ENCODE measurements around the gene ABLIM1.

DNA sequence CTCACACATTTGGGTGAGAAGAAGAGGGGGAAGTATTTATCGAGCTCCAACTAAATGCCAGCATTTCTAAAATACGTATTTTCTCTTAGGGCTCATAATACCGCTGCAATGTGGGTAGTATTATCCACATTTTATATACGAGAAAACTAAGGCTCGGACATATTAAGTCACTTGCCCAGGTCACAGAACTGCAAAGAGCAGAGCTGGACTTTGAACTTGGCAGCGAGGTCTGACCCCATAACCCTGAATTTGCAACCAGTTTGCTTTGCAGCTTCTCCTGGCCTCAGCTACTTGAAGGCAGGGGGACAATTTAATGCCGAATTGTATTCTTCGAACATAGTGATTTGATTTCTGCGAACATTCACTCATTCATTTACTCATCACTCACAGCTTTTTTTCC, 7.2 kb downstream of the ABLIM1 start:
- TF ChIP-seq, protein P1, sequence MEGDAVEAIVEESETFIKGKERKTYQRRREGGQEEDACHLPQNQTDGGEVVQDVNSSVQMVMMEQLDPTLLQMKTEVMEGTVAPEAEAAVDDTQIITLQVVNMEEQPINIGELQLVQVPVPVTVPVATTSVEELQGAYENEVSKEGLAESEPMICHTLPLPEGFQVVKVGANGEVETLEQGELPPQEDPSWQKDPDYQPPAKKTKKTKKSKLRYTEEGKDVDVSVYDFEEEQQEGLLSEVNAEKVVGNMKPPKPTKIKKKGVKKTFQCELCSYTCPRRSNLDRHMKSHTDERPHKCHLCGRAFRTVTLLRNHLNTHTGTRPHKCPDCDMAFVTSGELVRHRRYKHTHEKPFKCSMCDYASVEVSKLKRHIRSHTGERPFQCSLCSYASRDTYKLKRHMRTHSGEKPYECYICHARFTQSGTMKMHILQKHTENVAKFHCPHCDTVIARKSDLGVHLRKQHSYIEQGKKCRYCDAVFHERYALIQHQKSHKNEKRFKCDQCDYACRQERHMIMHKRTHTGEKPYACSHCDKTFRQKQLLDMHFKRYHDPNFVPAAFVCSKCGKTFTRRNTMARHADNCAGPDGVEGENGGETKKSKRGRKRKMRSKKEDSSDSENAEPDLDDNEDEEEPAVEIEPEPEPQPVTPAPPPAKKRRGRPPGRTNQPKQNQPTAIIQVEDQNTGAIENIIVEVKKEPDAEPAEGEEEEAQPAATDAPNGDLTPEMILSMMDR (conservative IDR thresholded peaks at IDR 0.05 in 1 of 2, IDR thresholded peaks at IDR 0.05 in 1 of 2; ENCODE audit: low read depth in 1 of 2, low read length in 2 of 2), result no peak
- TF ChIP-seq EZH2 (IDR thresholded peaks at IDR 0.05; ENCODE audit: low read length, missing control alignments), result no peak

All from fibroblast of lung (primary cell).